SK-N-SH treated with all-trans-retinoic acid at 6 μM for 48 hours (cell line): Measurements from ENCODE around the gene DGKZ.

Experiments used
- ATAC-seq: fragments of 200-7000 bp; cut with Tn5 transposase; 3 replicates; pipeline ENCODE4 v1.9.1; 2020; ENCODE audit warnings: mild to moderate bottlenecking, moderate library complexity
- ARNTL ChIP-seq: fragments of 450-650 bp; formaldehyde crosslinking; IDR thresholded peaks from 2 replicates; pipeline ENCODE4 v1.5.0; 2020; ENCODE audit warnings: low read depth, mild to moderate bottlenecking, moderate library complexity, borderline replicate concordance
- BACH2 ChIP-seq: fragments of 250-450 bp; sonication (Bioruptor Pico); IDR thresholded peaks from 2 replicates; pipeline ENCODE4 v1.9.0; 2021; ENCODE audit warnings: mild to moderate bottlenecking, borderline replicate concordance
- CSDC2 ChIP-seq: fragments of 250-450 bp; sonication (Bioruptor Pico); IDR thresholded peaks from 2 replicates; pipeline ENCODE4 v1.5.0; 2020; ENCODE audit warnings: mild to moderate bottlenecking, moderate library complexity
- CSRNP3 ChIP-seq: fragments of 250-450 bp; sonication (Bioruptor Pico); IDR thresholded peaks from 2 replicates; pipeline ENCODE4 v1.5.1; 2021; ENCODE audit warnings: mild to moderate bottlenecking, moderate library complexity
- ESRRG ChIP-seq: fragments of 250-450 bp; sonication (Bioruptor Pico); IDR thresholded peaks from 2 replicates; pipeline ENCODE4 v1.6.1; 2021; ENCODE audit warnings: mild to moderate bottlenecking
- GLIS3 ChIP-seq: fragments of 250-450 bp; sonication (Bioruptor Pico); IDR thresholded peaks from 2 replicates; pipeline ENCODE4 v1.5.0; 2020; ENCODE audit warnings: mild to moderate bottlenecking, moderate library complexity
- ISL1 ChIP-seq: fragments of 250-450 bp; sonication (Bioruptor Pico); IDR thresholded peaks from 2 replicates; pipeline ENCODE4 v2.1.2; 2022; ENCODE audit warnings: mild to moderate bottlenecking, moderate library complexity
- OSR1 ChIP-seq: fragments of 250-450 bp; sonication (Bioruptor Pico); IDR thresholded peaks from 2 replicates; pipeline ENCODE4 v1.8.0; 2022; ENCODE audit warnings: moderate library complexity, mild to moderate bottlenecking, inconsistent platforms
- RARB ChIP-seq: fragments of 250-450 bp; sonication (Bioruptor Pico); IDR thresholded peaks from 2 replicates; pipeline ENCODE4 v1.8.0; 2021; ENCODE audit warnings: mild to moderate bottlenecking, moderate library complexity
- TCF4 ChIP-seq: fragments of 250-450 bp; sonication (Bioruptor Pico); IDR thresholded peaks from 2 replicates; pipeline ENCODE4 v1.8.0; 2021; ENCODE audit warnings: mild to moderate bottlenecking, moderate library complexity, borderline replicate concordance
- TOX ChIP-seq: fragments of 250-450 bp; sonication (Bioruptor Pico); IDR thresholded peaks from 2 replicates; pipeline ENCODE4 v1.8.0; 2021; ENCODE audit warnings: mild to moderate bottlenecking, moderate library complexity, borderline replicate concordance
- ZC3H10 ChIP-seq: fragments of 250-450 bp; sonication (Bioruptor Pico); IDR thresholded peaks from 2 replicates; pipeline ENCODE4 v1.5.1; 2021; ENCODE audit warnings: mild to moderate bottlenecking, moderate library complexity
- ZFP3 ChIP-seq: fragments of 250-450 bp; sonication (Bioruptor Pico); IDR thresholded peaks from 2 replicates; pipeline ENCODE4 v1.5.0; 2020; ENCODE audit warnings: mild to moderate bottlenecking, moderate library complexity
- ZFP30 ChIP-seq: fragments of 450-650 bp; formaldehyde crosslinking; IDR thresholded peaks from 2 replicates; pipeline ENCODE4 v1.5.0; 2022; ENCODE audit warnings: mild to moderate bottlenecking, moderate library complexity
- ZNF565 ChIP-seq: fragments of 450-650 bp; formaldehyde crosslinking; conservative IDR thresholded peaks from 2 replicates; pipeline ENCODE4 v1.5.0; 2020; ENCODE audit warnings: low read depth, mild to moderate bottlenecking, moderate library complexity
- ZNF70 ChIP-seq: fragments of 450-650 bp; formaldehyde crosslinking; IDR thresholded peaks from 2 replicates; pipeline ENCODE4 v1.5.0; 2020; ENCODE audit warnings: mild to moderate bottlenecking, moderate library complexity
- ZNF8 ChIP-seq: fragments of 450-650 bp; formaldehyde crosslinking; IDR thresholded peaks from 2 replicates; pipeline ENCODE4 v1.5.0; 2020; ENCODE audit warnings: mild to moderate bottlenecking, moderate library complexity
- TF ChIP-seq, protein P1 (sequence below): fragments of 250-450 bp; sonication (Bioruptor Pico); IDR thresholded peaks from 2 replicates; pipeline ENCODE4 v1.8.0; 2020; ENCODE audit warnings: mild to moderate bottlenecking, moderate library complexity, borderline replicate concordance
- TF ChIP-seq, protein P2 (sequence below): fragments of 250-450 bp; sonication (Bioruptor Pico); IDR thresholded peaks from 2 replicates; pipeline ENCODE4 v1.5.1; 2020; ENCODE audit warnings: low read depth, mild to moderate bottlenecking, moderate library complexity
- TF ChIP-seq, protein P3 (sequence below): fragments of 250-450 bp; sonication (Bioruptor Pico); IDR thresholded peaks from 2 replicates; pipeline ENCODE4 v1.8.0; 2021; ENCODE audit warnings: low read depth, mild to moderate bottlenecking, moderate library complexity, borderline replicate concordance
- TF ChIP-seq, protein P4 (sequence below): fragments of 250-450 bp; sonication (Bioruptor Pico); IDR thresholded peaks from 2 replicates; pipeline ENCODE4 v1.5.0; 2020; ENCODE audit warnings: mild to moderate bottlenecking, moderate library complexity

Gene DGKZ

GRCh38 chr11:46375392-46376101 is 28.3 kb downstream of the DGKZ start:
- TF ChIP-seq, protein P1, sequence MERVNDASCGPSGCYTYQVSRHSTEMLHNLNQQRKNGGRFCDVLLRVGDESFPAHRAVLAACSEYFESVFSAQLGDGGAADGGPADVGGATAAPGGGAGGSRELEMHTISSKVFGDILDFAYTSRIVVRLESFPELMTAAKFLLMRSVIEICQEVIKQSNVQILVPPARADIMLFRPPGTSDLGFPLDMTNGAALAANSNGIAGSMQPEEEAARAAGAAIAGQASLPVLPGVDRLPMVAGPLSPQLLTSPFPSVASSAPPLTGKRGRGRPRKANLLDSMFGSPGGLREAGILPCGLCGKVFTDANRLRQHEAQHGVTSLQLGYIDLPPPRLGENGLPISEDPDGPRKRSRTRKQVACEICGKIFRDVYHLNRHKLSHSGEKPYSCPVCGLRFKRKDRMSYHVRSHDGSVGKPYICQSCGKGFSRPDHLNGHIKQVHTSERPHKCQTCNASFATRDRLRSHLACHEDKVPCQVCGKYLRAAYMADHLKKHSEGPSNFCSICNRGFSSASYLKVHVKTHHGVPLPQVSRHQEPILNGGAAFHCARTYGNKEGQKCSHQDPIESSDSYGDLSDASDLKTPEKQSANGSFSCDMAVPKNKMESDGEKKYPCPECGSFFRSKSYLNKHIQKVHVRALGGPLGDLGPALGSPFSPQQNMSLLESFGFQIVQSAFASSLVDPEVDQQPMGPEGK: no peak
- TF ChIP-seq, protein P2, sequence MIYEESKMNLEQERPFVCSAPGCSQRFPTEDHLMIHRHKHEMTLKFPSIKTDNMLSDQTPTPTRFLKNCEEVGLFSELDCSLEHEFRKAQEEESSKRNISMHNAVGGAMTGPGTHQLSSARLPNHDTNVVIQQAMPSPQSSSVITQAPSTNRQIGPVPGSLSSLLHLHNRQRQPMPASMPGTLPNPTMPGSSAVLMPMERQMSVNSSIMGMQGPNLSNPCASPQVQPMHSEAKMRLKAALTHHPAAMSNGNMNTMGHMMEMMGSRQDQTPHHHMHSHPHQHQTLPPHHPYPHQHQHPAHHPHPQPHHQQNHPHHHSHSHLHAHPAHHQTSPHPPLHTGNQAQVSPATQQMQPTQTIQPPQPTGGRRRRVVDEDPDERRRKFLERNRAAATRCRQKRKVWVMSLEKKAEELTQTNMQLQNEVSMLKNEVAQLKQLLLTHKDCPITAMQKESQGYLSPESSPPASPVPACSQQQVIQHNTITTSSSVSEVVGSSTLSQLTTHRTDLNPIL: no peak
- ATAC-seq: no peak

- ATAC-seq: no peak
- TF ChIP-seq CSDC2 (no peak), ZFP30 (CRISPR knock-in tag) (no peak), ZC3H10 (CRISPR knock-in tag) (no peak), CSRNP3 (no peak), ARNTL (CRISPR knock-in tag) (no peak), ZNF70 (CRISPR knock-in tag) (no peak), ZNF8 (no peak), RARB (no peak), ZFP3 (CRISPR knock-in tag) (no peak), ISL1 (no peak), GLIS3 (CRISPR knock-in tag) (no peak), ZNF565 (no peak), BACH2 (no peak), TOX (CRISPR knock-in tag) (no peak)
- TF ChIP-seq, protein P3, sequence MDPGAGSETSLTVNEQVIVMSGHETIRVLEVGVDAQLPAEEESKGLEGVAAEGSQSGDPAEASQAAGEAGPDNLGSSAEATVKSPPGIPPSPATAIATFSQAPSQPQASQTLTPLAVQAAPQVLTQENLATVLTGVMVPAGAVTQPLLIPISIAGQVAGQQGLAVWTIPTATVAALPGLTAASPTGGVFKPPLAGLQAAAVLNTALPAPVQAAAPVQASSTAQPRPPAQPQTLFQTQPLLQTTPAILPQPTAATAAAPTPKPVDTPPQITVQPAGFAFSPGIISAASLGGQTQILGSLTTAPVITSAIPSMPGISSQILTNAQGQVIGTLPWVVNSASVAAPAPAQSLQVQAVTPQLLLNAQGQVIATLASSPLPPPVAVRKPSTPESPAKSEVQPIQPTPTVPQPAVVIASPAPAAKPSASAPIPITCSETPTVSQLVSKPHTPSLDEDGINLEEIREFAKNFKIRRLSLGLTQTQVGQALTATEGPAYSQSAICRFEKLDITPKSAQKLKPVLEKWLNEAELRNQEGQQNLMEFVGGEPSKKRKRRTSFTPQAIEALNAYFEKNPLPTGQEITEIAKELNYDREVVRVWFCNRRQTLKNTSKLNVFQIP (CRISPR knock-in tag): no peak
- TF ChIP-seq, protein P1: no peak
- TF ChIP-seq, protein P2: no peak
Observed at GRCh38 chr11:46376258-46377050, 29.2 kb downstream of the DGKZ start.

GRCh38 chr11:46377290-46377689 is 30.0 kb downstream of the DGKZ start:
- no peak for ATAC-seq
- TF ChIP-seq ZNF70 (CRISPR knock-in tag): no peak
- TF ChIP-seq, protein P1: no peak
- no peak for TF ChIP-seq TOX (CRISPR knock-in tag)
- no peak for TF ChIP-seq ESRRG (CRISPR knock-in tag)
- no peak for TF ChIP-seq ZFP30 (CRISPR knock-in tag)
- TF ChIP-seq GLIS3 (CRISPR knock-in tag): no peak
- TF ChIP-seq BACH2: no peak
- no peak for TF ChIP-seq TCF4 (CRISPR knock-in tag)
- TF ChIP-seq ZNF8: no peak
- TF ChIP-seq RARB: no peak
- TF ChIP-seq OSR1 (CRISPR knock-in tag): no peak
- TF ChIP-seq, protein P4, sequence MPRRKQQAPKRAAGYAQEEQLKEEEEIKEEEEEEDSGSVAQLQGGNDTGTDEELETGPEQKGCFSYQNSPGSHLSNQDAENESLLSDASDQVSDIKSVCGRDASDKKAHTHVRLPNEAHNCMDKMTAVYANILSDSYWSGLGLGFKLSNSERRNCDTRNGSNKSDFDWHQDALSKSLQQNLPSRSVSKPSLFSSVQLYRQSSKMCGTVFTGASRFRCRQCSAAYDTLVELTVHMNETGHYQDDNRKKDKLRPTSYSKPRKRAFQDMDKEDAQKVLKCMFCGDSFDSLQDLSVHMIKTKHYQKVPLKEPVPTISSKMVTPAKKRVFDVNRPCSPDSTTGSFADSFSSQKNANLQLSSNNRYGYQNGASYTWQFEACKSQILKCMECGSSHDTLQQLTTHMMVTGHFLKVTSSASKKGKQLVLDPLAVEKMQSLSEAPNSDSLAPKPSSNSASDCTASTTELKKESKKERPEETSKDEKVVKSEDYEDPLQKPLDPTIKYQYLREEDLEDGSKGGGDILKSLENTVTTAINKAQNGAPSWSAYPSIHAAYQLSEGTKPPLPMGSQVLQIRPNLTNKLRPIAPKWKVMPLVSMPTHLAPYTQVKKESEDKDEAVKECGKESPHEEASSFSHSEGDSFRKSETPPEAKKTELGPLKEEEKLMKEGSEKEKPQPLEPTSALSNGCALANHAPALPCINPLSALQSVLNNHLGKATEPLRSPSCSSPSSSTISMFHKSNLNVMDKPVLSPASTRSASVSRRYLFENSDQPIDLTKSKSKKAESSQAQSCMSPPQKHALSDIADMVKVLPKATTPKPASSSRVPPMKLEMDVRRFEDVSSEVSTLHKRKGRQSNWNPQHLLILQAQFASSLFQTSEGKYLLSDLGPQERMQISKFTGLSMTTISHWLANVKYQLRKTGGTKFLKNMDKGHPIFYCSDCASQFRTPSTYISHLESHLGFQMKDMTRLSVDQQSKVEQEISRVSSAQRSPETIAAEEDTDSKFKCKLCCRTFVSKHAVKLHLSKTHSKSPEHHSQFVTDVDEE (CRISPR knock-in tag): no peak
